MM.1S (cell line): Measurements from ENCODE around the gene PGA3.
"Not testable (repeated sequence)": the region's sequence is repeated elsewhere in the genome, so short reads cannot be mapped to it uniquely, and the experiment has no call there.

Experiments
- DNase-seq: peaks from one replicate; pipeline ENCODE4 v3.0.0-alpha.2; 2015
- H2AFZ ChIP-seq: fragments of 300-600 bp; sonication (generic); 2 replicates; pipeline ENCODE4 v1.6.0; 2016; ENCODE audit warnings: antibody characterized with exemption, low read length
- H3F3A ChIP-seq: fragments of 300-600 bp; sonication (generic); 2 replicates; pipeline ENCODE4 v1.6.1; 2016; ENCODE audit warnings: mild to moderate bottlenecking, antibody characterized with exemption, low read length, moderate library complexity, mixed read lengths; ENCODE audit not compliant: insufficient read depth
- H3K27ac ChIP-seq: fragments of 300-600 bp; sonication (generic); 2 replicates; pipeline ENCODE4 v1.5.1; 2016; ENCODE audit warnings: mild to moderate bottlenecking, low read length
- H3K27me3 ChIP-seq: fragments of 300-600 bp; sonication (generic); replicated peaks from 2 replicates; pipeline ENCODE4 v1.6.0; 2016; ENCODE audit warnings: low read length; ENCODE audit not compliant: insufficient read depth
- H3K36me3 ChIP-seq: fragments of 300-600 bp; sonication (generic); replicated peaks from 2 replicates; pipeline ENCODE4 v1.6.1; 2016; ENCODE audit warnings: mild to moderate bottlenecking, low read length, mixed read lengths; ENCODE audit not compliant: insufficient read depth
- H3K4me1 ChIP-seq: fragments of 300-600 bp; sonication (generic); 2 replicates; pipeline ENCODE4 v1.6.1; 2016; ENCODE audit warnings: low read length, mixed read lengths
- H3K4me2 ChIP-seq: fragments of 300-600 bp; sonication (generic); 2 replicates; pipeline ENCODE4 v1.6.0; 2016; ENCODE audit warnings: low read depth, low read length
- H3K4me3 ChIP-seq: fragments of 300-600 bp; sonication (generic); 2 replicates; pipeline ENCODE4 v1.5.1; 2016; ENCODE audit warnings: low read length, mixed read lengths
- H3K79me2 ChIP-seq: fragments of 300-600 bp; sonication (generic); 2 replicates; pipeline ENCODE4 v1.6.1; 2016; ENCODE audit warnings: mixed run types, low read length, mixed read lengths
- H3K9ac ChIP-seq: fragments of 300-600 bp; sonication (generic); 2 replicates; pipeline ENCODE4 v1.6.1; 2016; ENCODE audit warnings: low read length, mixed read lengths
- H3K9me2 ChIP-seq: fragments of 300-600 bp; sonication (generic); replicated peaks from 2 replicates; pipeline ENCODE4 v1.6.1; 2016; ENCODE audit warnings: mild to moderate bottlenecking, low read length, mixed read lengths; ENCODE audit not compliant: insufficient read depth
- H3K9me3 ChIP-seq: fragments of 300-600 bp; sonication (generic); replicated peaks from 2 replicates; pipeline ENCODE4 v1.6.1; 2016; ENCODE audit warnings: mild to moderate bottlenecking, low read length, mixed read lengths; ENCODE audit not compliant: insufficient read depth
- H4K20me1 ChIP-seq: fragments of 300-600 bp; sonication (generic); 2 replicates; pipeline ENCODE4 v1.6.1; 2016; ENCODE audit warnings: mild to moderate bottlenecking, low read length, moderate library complexity, mixed read lengths; ENCODE audit not compliant: insufficient read depth
- EZH2 ChIP-seq: fragments of 300-600 bp; sonication (generic); optimal IDR thresholded peaks from 2 replicates; pipeline ENCODE3; 2017; ENCODE audit warnings: low read depth, mild to moderate bottlenecking, antibody characterized with exemption, low read length, mixed read lengths
- EZH2phosphoT487 ChIP-seq: fragments of 300-600 bp; sonication (generic); IDR thresholded peaks from 2 replicates; pipeline ENCODE4 v1.6.1; 2018; ENCODE audit warnings: antibody characterized with exemption, low read length
- TF ChIP-seq, protein P1 (sequence below): fragments of 300-600 bp; sonication (generic); IDR thresholded peaks from 2 replicates; pipeline ENCODE4 v1.5.1; 2016; ENCODE audit warnings: antibody characterized with exemption, low read length, mixed read lengths

The PGA3 gene

GRCh38 chr11:61201476-61201875, 1.8 kb upstream of the PGA3 start:
- 0 out of 2 replicates have a peak overlapping the region, but pooled peaks have one; percentile 42 for H2AFZ ChIP-seq
- peak overlapping the region; percentile 18; the same call in 1 of the 2 replicates for H3K27ac ChIP-seq
- no peaks in the 10 kb centered on the region for H4K20me1 ChIP-seq
- H3K4me3 ChIP-seq = no peak overlapping the region; the same call in 1 of the 2 replicates
- H3F3A ChIP-seq = no peaks in the 10 kb centered on the region
- H3K9ac ChIP-seq = no peak overlapping the region
- peak; percentile 62 for DNase-seq
- TF ChIP-seq EZH2 = no peak
- TF ChIP-seq, protein P1, sequence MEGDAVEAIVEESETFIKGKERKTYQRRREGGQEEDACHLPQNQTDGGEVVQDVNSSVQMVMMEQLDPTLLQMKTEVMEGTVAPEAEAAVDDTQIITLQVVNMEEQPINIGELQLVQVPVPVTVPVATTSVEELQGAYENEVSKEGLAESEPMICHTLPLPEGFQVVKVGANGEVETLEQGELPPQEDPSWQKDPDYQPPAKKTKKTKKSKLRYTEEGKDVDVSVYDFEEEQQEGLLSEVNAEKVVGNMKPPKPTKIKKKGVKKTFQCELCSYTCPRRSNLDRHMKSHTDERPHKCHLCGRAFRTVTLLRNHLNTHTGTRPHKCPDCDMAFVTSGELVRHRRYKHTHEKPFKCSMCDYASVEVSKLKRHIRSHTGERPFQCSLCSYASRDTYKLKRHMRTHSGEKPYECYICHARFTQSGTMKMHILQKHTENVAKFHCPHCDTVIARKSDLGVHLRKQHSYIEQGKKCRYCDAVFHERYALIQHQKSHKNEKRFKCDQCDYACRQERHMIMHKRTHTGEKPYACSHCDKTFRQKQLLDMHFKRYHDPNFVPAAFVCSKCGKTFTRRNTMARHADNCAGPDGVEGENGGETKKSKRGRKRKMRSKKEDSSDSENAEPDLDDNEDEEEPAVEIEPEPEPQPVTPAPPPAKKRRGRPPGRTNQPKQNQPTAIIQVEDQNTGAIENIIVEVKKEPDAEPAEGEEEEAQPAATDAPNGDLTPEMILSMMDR = no peak
- TF ChIP-seq EZH2phosphoT487 = no peak
- H3K4me2 ChIP-seq = no peak overlapping the region
- no peaks in the 10 kb centered on the region for H3K9me2 ChIP-seq
- H3K4me1 ChIP-seq = 0 out of 2 replicates have a peak, but pooled peaks cover 3% of the 10 kb centered on the region
- no peaks in the 10 kb centered on the region for H3K36me3 ChIP-seq
- no peaks in the 10 kb centered on the region for H3K79me2 ChIP-seq
- no peaks in the 10 kb centered on the region for H3K27me3 ChIP-seq
- H3K9me3 ChIP-seq = no peaks in the 10 kb centered on the region

- H3K27me3 ChIP-seq, H3K4me1 ChIP-seq, DNase-seq, H3K9me3 ChIP-seq, H3F3A ChIP-seq, H3K79me2 ChIP-seq, H3K9me2 ChIP-seq, H3K4me2 ChIP-seq, H3K27ac ChIP-seq, H3K9ac ChIP-seq, H2AFZ ChIP-seq, H3K36me3 ChIP-seq, H3K4me3 ChIP-seq, H4K20me1 ChIP-seq: not testable (repeated sequence)
Measured at GRCh38 chr11:61203873-61204272, 558 bp downstream of the PGA3 start.

- H3K27ac ChIP-seq, H3F3A ChIP-seq, H3K9me3 ChIP-seq, H3K4me1 ChIP-seq, H2AFZ ChIP-seq, DNase-seq, H3K4me3 ChIP-seq, H3K36me3 ChIP-seq, H3K79me2 ChIP-seq, H3K9ac ChIP-seq, H3K9me2 ChIP-seq, H3K4me2 ChIP-seq, H3K27me3 ChIP-seq, H4K20me1 ChIP-seq: not testable (repeated sequence)
Measured at GRCh38 chr11:61204502-61205059, 1.3 kb downstream of the PGA3 start.

GRCh38 chr11:61207636-61208310, 4.5 kb downstream of the PGA3 start:
- H3K4me1 ChIP-seq, DNase-seq, H2AFZ ChIP-seq, H3K9ac ChIP-seq, H3F3A ChIP-seq, H4K20me1 ChIP-seq, H3K9me3 ChIP-seq, H3K9me2 ChIP-seq, H3K4me3 ChIP-seq, H3K79me2 ChIP-seq, H3K27me3 ChIP-seq, H3K36me3 ChIP-seq, H3K27ac ChIP-seq, H3K4me2 ChIP-seq: not testable (repeated sequence)

DNA sequence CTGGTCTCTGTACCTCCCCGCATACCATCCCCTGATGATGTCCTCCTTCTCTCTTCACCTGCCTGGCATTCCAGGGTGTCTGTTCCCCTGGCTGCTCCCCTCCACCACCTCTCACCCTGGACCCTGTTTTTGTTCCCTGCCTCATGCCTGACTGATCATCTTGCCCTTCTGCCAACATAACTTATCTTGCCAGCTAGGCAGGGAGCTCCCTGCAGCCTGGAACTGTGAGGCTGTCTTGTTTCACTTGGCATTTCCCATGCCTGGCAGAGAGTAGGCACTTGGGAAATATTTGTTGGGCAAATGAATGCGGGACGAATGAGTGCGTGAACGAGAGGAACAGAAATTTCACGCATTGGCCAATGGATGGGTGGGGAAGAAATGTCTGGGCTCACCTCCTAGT, 7.3 kb downstream of the PGA3 start:
- not testable (repeated sequence) for H3K4me2 ChIP-seq, H3K9ac ChIP-seq, H3K4me1 ChIP-seq, H3K9me2 ChIP-seq, H3K27ac ChIP-seq, H3F3A ChIP-seq, H4K20me1 ChIP-seq, H3K4me3 ChIP-seq, H3K9me3 ChIP-seq, H2AFZ ChIP-seq, DNase-seq, H3K27me3 ChIP-seq, H3K36me3 ChIP-seq, H3K79me2 ChIP-seq

DNA sequence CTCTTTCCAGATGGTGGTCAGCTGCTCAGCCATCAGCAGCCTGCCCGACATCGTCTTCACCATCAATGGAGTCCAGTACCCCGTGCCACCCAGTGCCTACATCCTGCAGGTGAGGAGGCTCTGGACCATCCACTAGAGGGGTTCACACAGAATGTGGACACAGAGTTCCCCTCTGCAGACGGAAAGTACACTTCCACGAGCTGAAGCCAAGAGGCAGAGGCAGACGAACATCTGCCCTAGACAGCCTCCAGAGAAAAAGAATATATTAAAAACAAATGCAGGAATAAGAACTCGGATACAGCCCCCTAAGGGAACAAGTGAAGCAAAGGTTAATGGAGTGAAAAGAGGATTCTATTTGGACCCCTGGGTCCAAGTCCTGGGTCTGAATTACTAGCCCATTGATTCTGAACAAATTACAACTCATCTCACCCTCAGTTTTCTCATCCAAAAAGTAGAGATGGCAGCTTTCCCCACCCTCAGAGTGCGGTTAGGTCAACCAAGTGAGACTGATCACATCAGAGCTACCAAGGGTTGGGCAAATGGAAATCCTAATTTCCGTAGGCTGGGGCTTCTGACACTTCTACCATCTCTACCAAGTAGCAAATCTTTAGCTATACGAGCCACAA, 8.1 kb downstream of the PGA3 start:
- DNase-seq, H3K9ac ChIP-seq, H3K9me2 ChIP-seq, H3K36me3 ChIP-seq, H2AFZ ChIP-seq, H3K4me3 ChIP-seq, H3K79me2 ChIP-seq, H3K27me3 ChIP-seq, H3K4me2 ChIP-seq, H3K9me3 ChIP-seq, H3F3A ChIP-seq, H4K20me1 ChIP-seq, H3K27ac ChIP-seq, H3K4me1 ChIP-seq: not testable (repeated sequence)

DNA sequence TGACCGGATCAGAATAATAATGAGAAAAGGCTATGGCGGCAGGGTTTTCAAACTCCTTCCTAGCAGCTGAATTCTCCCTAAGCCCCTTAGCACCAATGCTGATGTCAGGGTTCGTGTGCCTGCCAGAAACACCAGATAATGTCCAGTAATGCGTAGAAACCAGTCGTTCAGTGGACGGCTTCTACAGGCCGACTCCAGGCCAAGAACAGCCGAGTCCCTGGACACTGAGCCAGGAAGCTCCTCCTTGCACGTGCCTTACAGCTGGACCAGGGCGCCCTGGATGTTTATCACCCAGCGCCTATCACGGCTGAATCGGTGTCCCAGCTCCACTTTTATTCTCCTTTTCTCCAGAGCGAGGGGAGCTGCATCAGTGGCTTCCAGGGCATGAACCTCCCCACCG, 8.9 kb downstream of the PGA3 start:
- not testable (repeated sequence) for H3K4me3 ChIP-seq, H2AFZ ChIP-seq, H3K4me1 ChIP-seq, H3K36me3 ChIP-seq, H3K79me2 ChIP-seq, DNase-seq, H3K27ac ChIP-seq, H3K4me2 ChIP-seq, H3F3A ChIP-seq, H3K9ac ChIP-seq, H3K27me3 ChIP-seq, H3K9me3 ChIP-seq, H4K20me1 ChIP-seq, H3K9me2 ChIP-seq
